HL-60 (cell line): Measurements from ENCODE around the gene STARD4.

Experiments
- CTCF ChIP-seq: IDR thresholded peaks from one replicate; pipeline ENCODE4 v1.5.1; 2011; ENCODE audit warnings: low read length, control low read depth, inconsistent platforms; ENCODE audit not compliant: insufficient read depth
- POLR2AphosphoS5 ChIP-seq: IDR thresholded peaks from 2 replicates; pipeline ENCODE4 v1.6.1; 2012; ENCODE audit warnings: low read depth

- TF ChIP-seq CTCF (no peak), POLR2AphosphoS5 (no peak)
These were observed 32.0 kb downstream of the STARD4 start for GRCh38 chr5:111480346-111480745.
